Esophagus squamous epithelium (tissue), 4 donors: ENCODE measurements around the gene COBLL1.

Source experiments
- CTCF ChIP-seq, 6 experiments: fragments of 450-650 bp in 4 of 6; fragments of 200-600 bp in 2 of 6; sonication (generic) in 2 of 6; IDR thresholded peaks; one replicate each; pipeline ENCODE4 v1.5.1; 2016 to 2019; ENCODE audit warnings: antibody characterized with exemption in 6 of 6, mild to moderate bottlenecking in 4 of 6, moderate library complexity in 4 of 6
- POLR2A ChIP-seq, 4 donors: fragments of 450-650 bp; IDR thresholded peaks; one replicate each; pipeline ENCODE4 v1.6.1; 2017; ENCODE audit warnings: antibody characterized with exemption in 4 of 4, mild to moderate bottlenecking in 4 of 4, moderate library complexity in 3 of 4

- TF ChIP-seq CTCF (IDR thresholded peaks at IDR 0.05), result no peak
- no peak for TF ChIP-seq POLR2A (IDR thresholded peaks at IDR 0.05)
Observed at GRCh38 chr2:164867779-164868397, 26.3 kb upstream of the COBLL1 start.
